B cell (primary cell): ENCODE measurements around the gene CLN3. TPM values are rescaled to one million over a fixed set of nuclear protein-coding genes. Genes with fewer than 3 reads are reported as not detected.

Experiments
- ATAC-seq: fragments of 200-7000 bp; cut with Tn5 transposase; one replicate; pipeline ENCODE4 v1.10.0; 2021; ENCODE audit warnings: low read depth, mild to moderate bottlenecking, moderate number of reproducible peaks, moderate library complexity
- CTCF ChIA-PET: fragments of 350-600 bp; sonication (Branson Sonifier 250); formaldehyde crosslinking; loops from one replicate; lab custom pipeline; 2021; ENCODE audit warnings: antibody characterized with exemption, inconsistent platforms; lab: Charles Lee
- POLR2A ChIA-PET: fragments of 350-600 bp; sonication (Branson Sonifier 250); formaldehyde crosslinking; loops from one replicate; lab custom pipeline; 2021; ENCODE audit warnings: antibody characterized with exemption; lab: Charles Lee
- DNase-seq: peaks from one replicate; pipeline ENCODE4 v3.0.0; 2013
- H2AFZ ChIP-seq: 2 replicates; pipeline ENCODE4 v1.6.1; 2012; ENCODE audit warnings: mild to moderate bottlenecking, low read depth, low read length; ENCODE audit not compliant: insufficient read depth, poor library complexity, severe bottlenecking
- H3K27ac ChIP-seq, 2 donors: 1 replicate in 1 of 2; 2 replicates in 1 of 2; pipeline ENCODE4 v1.5.1; 2012 to 2013; ENCODE audit warnings: low read length in 2 of 2, mild to moderate bottlenecking in 2 of 2, moderate library complexity in 1 of 2
- H3K27me3 ChIP-seq, 4 experiments: fragments of 200-600 bp in 1 of 4; sonication (generic) in 1 of 4; replicated peaks in 1 of 4; 1 replicate in 2 of 4; 2 replicates in 2 of 4; pipeline versions ENCODE4 v1.6.1 to v1.7.0; 2013 to 2016; ENCODE audit warnings: low read length in 3 of 4, mild to moderate bottlenecking in 2 of 4, mixed read lengths in 1 of 4, moderate library complexity in 1 of 4; ENCODE audit not compliant: insufficient read depth in 4 of 4, control insufficient read depth in 3 of 4; ENCODE audit errors: control extremely low read depth in 1 of 4
- H3K36me3 ChIP-seq, 2 experiments: replicated peaks in 1 of 2; 1 replicate in 1 of 2; 2 replicates in 1 of 2; pipeline versions ENCODE4 v1.6.1 to v1.7.1; 2013; ENCODE audit warnings: low read length in 1 of 2; ENCODE audit not compliant: insufficient read depth in 2 of 2, control insufficient read depth in 1 of 2; ENCODE audit errors: control extremely low read depth in 1 of 2, extremely low read depth in 1 of 2
- H3K4me1 ChIP-seq, 2 donors: fragments of 200-600 bp in 1 of 2; sonication (generic) in 1 of 2; 1 replicate in 1 of 2; 2 replicates in 1 of 2; pipeline versions ENCODE4 v1.5.1 to v1.6.1; 2013 to 2017; ENCODE audit warnings: low read length in 2 of 2; ENCODE audit not compliant: control insufficient read depth in 2 of 2, insufficient read depth in 2 of 2
- H3K4me2 ChIP-seq: replicated peaks from 2 replicates; pipeline ENCODE3; 2012; ENCODE audit warnings: mild to moderate bottlenecking, low read depth, low read length; ENCODE audit not compliant: poor library complexity, severe bottlenecking
- H3K4me3 ChIP-seq, 5 experiments: fragments of 200-600 bp in 1 of 5; sonication (generic) in 1 of 5; 1 replicate in 3 of 5; 2 replicates in 2 of 5; pipeline versions ENCODE4 v1.5.1 to v1.7.0; 2011 to 2016; ENCODE audit warnings: low read length in 4 of 5, mild to moderate bottlenecking in 4 of 5, low read depth in 2 of 5, control low read depth in 1 of 5, moderate library complexity in 1 of 5; ENCODE audit not compliant: insufficient read depth in 1 of 5; ENCODE audit errors: control extremely low read depth in 1 of 5, extremely low read depth in 1 of 5
- H3K79me2 ChIP-seq: fragments of 200-600 bp; sonication (generic); one replicate; pipeline ENCODE4 v1.6.0; 2016; ENCODE audit warnings: low read length; ENCODE audit not compliant: control insufficient read depth, insufficient read depth
- H3K9ac ChIP-seq: fragments of 200-600 bp; sonication (generic); 2 replicates; pipeline ENCODE4 v1.6.1; 2017; ENCODE audit warnings: mild to moderate bottlenecking, low read length, moderate library complexity
- H3K9me3 ChIP-seq, 3 donors: one replicate each; pipeline versions ENCODE4 v1.6.1 to v1.7.1; 2013; ENCODE audit warnings: low read length in 2 of 3; ENCODE audit not compliant: control insufficient read depth in 2 of 3, insufficient read depth in 1 of 3; ENCODE audit errors: control extremely low read depth in 1 of 3
- H4K20me1 ChIP-seq: 2 replicates; pipeline ENCODE4 v1.6.0; 2012; ENCODE audit warnings: mild to moderate bottlenecking, low read length; ENCODE audit not compliant: insufficient read depth, control insufficient read depth, poor library complexity, severe bottlenecking
- H3K27ac Mint-ChIP-seq: one replicate; pipeline ENCODE4 v1.8.0; 2021; ENCODE audit warnings: mixed read lengths
- H3K27me3 Mint-ChIP-seq: one replicate; pipeline ENCODE4 v1.8.0; 2021; ENCODE audit warnings: mixed read lengths
- H3K4me1 Mint-ChIP-seq: one replicate; pipeline ENCODE4 v1.8.0; 2021; ENCODE audit warnings: mixed read lengths
- H3K4me3 Mint-ChIP-seq: one replicate; pipeline ENCODE4 v1.8.0; 2021; ENCODE audit warnings: mixed read lengths
- H3K9me3 Mint-ChIP-seq: one replicate; pipeline ENCODE4 v1.8.0; 2022; ENCODE audit warnings: mixed read lengths; ENCODE audit not compliant: insufficient read depth
- EZH2 ChIP-seq: IDR thresholded peaks from 2 replicates; pipeline ENCODE4 v1.6.1; 2012; ENCODE audit warnings: borderline replicate concordance, low read depth, mild to moderate bottlenecking, moderate library complexity, low read length; ENCODE audit not compliant: insufficient read depth, poor library complexity, severe bottlenecking
- WGBS: methylation state at CpG from one replicate; pipeline ENCODE4 v1.1.5; 2013; ENCODE audit warnings: missing lambda C conversion rate; ENCODE audit not compliant: insufficient coverage; 5-methylcytosine and 5-hydroxymethylcytosine counted together
- intact Hi-C: fragments of 100-400 bp; cut with micrococcal nuclease; formaldehyde crosslinking; loops from one replicate; pipeline ENCODE4 v1.10.0; 2022
- polyA plus RNA-seq: library from polyadenylated mRNA; depleted of rRNA; stranded (reverse); fragments of >200 nt; gene quantifications from 2 replicates; pipeline ENCODE4 v1.2.3, GENCODE V29; 2012
- total RNA-seq, 2 donors: library from RNA; stranded (reverse); fragments of 120-200 nt in 1 of 2; gene quantifications; 1 replicate in 1 of 2; 2 replicates in 1 of 2; pipeline versions ENCODE4 v1.2.3 to v1.2.4, GENCODE V29; 2013 to 2022
- TF ChIP-seq, protein P1 (sequence below): fragments of 200-600 bp; IDR thresholded peaks from one replicate; pipeline ENCODE4 v1.8.0; 2022; ENCODE audit warnings: antibody characterized with exemption, mild to moderate bottlenecking

The CLN3 gene
- total and polyA plus RNA-seq, 2 donors (not counting 1 experiment from before 2014, with no cell fraction given) = 34.3 to 37.7 TPM

GRCh38 chr16:28511801-28512789 is 20.2 kb upstream of the CLN3 start:
- H3K9ac ChIP-seq = no peak overlapping the region
- no peak overlapping the region for H3K4me2 ChIP-seq
- no peaks in the 10 kb centered on the region for H3K27me3 Mint-ChIP-seq
- H3K27ac ChIP-seq = no peak overlapping the region
- H3K79me2 ChIP-seq = no peaks in the 10 kb centered on the region
- ATAC-seq = no peak
- H3K36me3 ChIP-seq = no peaks in the 10 kb centered on the region
- ChIA-PET CTCF (no interaction called here), POLR2A (no interaction called here)
- intact Hi-C loops = no loop called here
- H3K9me3 Mint-ChIP-seq = no peaks in the 10 kb centered on the region
- TF ChIP-seq, protein P1, sequence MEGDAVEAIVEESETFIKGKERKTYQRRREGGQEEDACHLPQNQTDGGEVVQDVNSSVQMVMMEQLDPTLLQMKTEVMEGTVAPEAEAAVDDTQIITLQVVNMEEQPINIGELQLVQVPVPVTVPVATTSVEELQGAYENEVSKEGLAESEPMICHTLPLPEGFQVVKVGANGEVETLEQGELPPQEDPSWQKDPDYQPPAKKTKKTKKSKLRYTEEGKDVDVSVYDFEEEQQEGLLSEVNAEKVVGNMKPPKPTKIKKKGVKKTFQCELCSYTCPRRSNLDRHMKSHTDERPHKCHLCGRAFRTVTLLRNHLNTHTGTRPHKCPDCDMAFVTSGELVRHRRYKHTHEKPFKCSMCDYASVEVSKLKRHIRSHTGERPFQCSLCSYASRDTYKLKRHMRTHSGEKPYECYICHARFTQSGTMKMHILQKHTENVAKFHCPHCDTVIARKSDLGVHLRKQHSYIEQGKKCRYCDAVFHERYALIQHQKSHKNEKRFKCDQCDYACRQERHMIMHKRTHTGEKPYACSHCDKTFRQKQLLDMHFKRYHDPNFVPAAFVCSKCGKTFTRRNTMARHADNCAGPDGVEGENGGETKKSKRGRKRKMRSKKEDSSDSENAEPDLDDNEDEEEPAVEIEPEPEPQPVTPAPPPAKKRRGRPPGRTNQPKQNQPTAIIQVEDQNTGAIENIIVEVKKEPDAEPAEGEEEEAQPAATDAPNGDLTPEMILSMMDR = no peak
- no peak for TF ChIP-seq EZH2
- H4K20me1 ChIP-seq = no peaks in the 10 kb centered on the region
- H3K9me3 ChIP-seq = peaks cover 0 to 6% (median 0%) of the 10 kb centered on the region in 3 donors
- H2AFZ ChIP-seq = no peak overlapping the region
- H3K4me3 ChIP-seq = no peak overlapping the region
- H3K4me3 Mint-ChIP-seq = no peak overlapping the region
- 97% methylated on average over 17 of the region's 21 CpGs for WGBS
- peaks cover 11% of the 10 kb centered on the region for H3K4me1 Mint-ChIP-seq
- H3K4me1 ChIP-seq = peaks cover 10 to 16% of the 10 kb centered on the region in 2 donors
- no peak for DNase-seq
- H3K27ac Mint-ChIP-seq = no peak overlapping the region
- H3K27me3 ChIP-seq = no peaks in the 10 kb centered on the region

GRCh38 chr16:28511031-28511430 is 19.2 kb upstream of the CLN3 start:
- H3K4me3 ChIP-seq = no peak overlapping the region
- H2AFZ ChIP-seq = no peak overlapping the region
- no peak overlapping the region for H3K27ac ChIP-seq
- peaks cover 0 to 3% (median 0%) of the 10 kb centered on the region in 4 experiments for H3K27me3 ChIP-seq
- H4K20me1 ChIP-seq = no peaks in the 10 kb centered on the region
- ChIA-PET CTCF (no interaction called here), POLR2A (no interaction called here)
- ATAC-seq = no peak
- H3K9me3 ChIP-seq = peaks cover 0 to 10% (median 0%) of the 10 kb centered on the region in 3 donors
- 100% methylated on average over 1 of the region's 3 CpGs for WGBS
- H3K4me2 ChIP-seq = no peak overlapping the region
- no peaks in the 10 kb centered on the region for H3K36me3 ChIP-seq
- Mint-ChIP-seq H3K27ac (no peak overlapping the region), H3K27me3 (peaks cover 5% of the 10 kb centered on the region), H3K4me3 (no peak overlapping the region), H3K4me1 (peaks cover 21% of the 10 kb centered on the region), H3K9me3 (no peaks in the 10 kb centered on the region)
- DNase-seq = no peak
- TF ChIP-seq, protein P1 = no peak
- no peak for TF ChIP-seq EZH2
- H3K79me2 ChIP-seq = no peaks in the 10 kb centered on the region
- intact Hi-C loops = no loop called here
- no peak overlapping the region for H3K9ac ChIP-seq
- peaks cover 10 to 21% of the 10 kb centered on the region in 2 donors for H3K4me1 ChIP-seq
